Stimulated activated CD8-positive, alpha-beta memory T cell treated with anti-CD3 and anti-CD28 coated beads, Interleukin-2, amount 100 ng/mL, for 1 hour (primary cell): ENCODE data around the gene WDR4.
"Not testable (repeated sequence)": the region's sequence is repeated elsewhere in the genome, so short reads cannot be mapped to it uniquely, and the experiment has no call there.

ENCODE experiments used
- DNase-seq, 2 donors: peaks; one replicate each; pipeline ENCODE4 v3.0.0-alpha.2; 2020; ENCODE audit warnings: low read depth in 2 of 2

The WDR4 gene

DNA sequence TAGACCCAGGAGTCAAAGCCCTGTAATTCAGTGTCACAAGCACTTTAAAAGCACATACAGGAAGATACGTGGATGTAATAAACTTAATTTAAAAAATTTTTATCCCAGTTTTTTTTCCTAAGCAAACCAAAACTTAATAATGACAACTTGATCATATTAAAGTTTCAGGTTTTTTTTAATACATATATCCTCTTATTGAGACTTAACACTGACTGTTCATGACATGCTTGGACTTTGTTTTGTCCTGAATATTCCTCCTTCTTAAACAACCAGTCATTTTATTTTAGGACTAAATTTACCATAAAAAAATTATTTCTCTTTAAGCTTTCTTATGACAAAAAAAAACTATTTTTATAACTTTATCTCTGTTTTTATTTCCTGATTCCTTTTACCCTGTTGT is 64.1 kb downstream of the WDR4 start:
- DNase-seq: no peak

DNA sequence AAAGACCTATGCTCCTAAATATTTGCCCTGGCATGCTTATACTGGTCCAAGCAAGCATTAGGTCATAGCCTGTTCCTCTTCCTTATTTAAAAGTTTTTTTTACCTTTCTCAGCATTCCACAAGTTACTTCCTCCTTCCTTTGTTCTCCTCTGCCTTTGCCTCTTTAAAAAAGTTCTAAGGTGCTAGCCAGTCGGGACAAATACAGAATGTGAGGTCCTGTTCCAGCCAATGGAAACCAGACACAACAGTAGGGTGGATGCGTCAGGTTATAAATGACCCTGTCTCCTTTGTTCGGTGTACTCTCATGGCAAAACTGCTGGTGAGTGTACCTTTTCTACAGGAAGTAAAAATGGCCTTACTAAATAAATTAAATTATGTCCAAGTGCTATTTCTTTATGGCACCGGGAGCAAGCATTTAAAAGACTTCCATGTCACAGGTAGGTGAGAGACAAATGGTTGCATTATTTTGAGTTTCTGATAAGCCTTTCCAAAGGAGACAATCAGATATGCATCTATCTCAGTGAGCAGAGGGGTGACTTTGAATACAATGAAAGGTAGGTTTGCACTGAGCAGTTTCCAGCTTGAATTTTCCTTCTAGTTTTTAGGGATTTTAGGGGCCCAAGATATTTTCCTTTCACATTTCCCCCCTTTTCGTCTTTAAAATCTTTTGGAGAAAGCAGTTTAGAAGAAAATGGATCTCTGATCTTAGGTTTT is 66.7 kb downstream of the WDR4 start:
- DNase-seq: not testable (repeated sequence)

- no peak for DNase-seq
Observed at GRCh38 chr21:42811960-42812359, 67.4 kb downstream of the WDR4 start.

GRCh38 chr21:42809577-42810475 is 69.5 kb downstream of the WDR4 start:
- DNase-seq: no peak

DNA sequence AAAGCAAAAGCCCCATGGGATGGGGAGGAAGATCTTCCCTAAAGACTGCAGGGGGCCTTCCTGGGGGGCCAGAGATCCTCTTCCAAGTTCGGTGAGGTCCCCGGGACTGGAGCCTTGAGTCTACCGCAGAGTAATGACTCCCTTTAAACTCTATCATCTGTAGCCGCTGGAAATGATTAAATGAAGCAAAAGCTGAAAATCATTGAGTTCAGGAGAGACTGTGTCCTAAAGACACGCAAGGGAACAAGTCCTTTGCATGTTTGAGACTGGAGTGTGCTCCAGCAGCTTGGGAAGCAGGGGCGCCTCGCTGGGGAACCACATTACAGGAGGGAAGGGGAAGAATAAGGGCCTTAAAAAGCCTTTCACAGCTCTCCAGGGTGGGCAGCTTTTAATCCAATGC is 70.2 kb downstream of the WDR4 start:
- DNase-seq: no peak

DNA sequence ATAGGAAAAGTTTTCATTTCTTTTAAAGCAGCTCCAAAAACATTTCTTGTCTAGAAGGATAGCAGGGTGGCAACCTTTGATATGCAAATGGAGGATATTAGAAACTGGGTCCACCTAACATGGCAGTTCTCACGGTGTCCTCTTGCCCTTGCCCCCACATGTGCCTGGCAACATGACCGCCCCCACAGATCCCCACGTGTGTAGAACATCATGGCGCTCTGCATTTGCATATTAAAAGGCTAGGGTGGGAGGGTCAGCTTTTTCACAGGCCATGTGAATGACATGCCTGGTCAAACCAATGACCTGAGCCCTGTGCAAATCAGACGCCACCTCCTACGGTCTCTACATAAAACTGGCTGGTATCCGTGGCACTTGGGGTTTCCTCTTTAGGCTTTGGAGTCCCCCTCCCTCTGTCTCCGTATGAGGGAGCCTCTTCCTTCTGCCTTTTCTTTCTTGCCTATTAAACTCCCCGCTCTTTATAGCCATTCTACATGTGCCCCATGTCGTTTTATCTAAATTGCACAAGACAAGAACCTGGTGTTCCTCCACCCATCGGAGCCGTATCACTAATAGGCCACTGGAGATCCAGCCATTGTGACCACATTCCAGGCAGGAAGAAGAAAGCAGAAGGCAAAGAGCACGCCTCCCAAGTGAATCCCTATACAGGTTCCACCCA is 71.3 kb downstream of the WDR4 start:
- DNase-seq: no peak

GRCh38 chr21:42807293-42807895 is 71.9 kb downstream of the WDR4 start:
- not testable (repeated sequence) for DNase-seq

GRCh38 chr21:42806509-42807140 is 72.7 kb downstream of the WDR4 start:
- no peak for DNase-seq

- not testable (repeated sequence) for DNase-seq
Observed at GRCh38 chr21:42801616-42802015, 77.7 kb downstream of the WDR4 start.

GRCh38 chr21:42799948-42800347 is 79.4 kb downstream of the WDR4 start:
- DNase-seq: no peak

GRCh38 chr21:42799516-42799915 is 79.8 kb downstream of the WDR4 start:
- no peak for DNase-seq
